ENCODE results near the gene RNASET2.

GRCh38 chr6:166957087-166957804 lies 896 bp upstream of the RNASET2 start:
- TF ChIP-seq CTCF (IDR thresholded peaks at IDR 0.05) = no peak
- no peak for TF ChIP-seq POLR2A (IDR thresholded peaks at IDR 0.05)
